H9 (cell line): ENCODE measurements around the gene ASXL3. TPM values are rescaled to one million over a fixed set of nuclear protein-coding genes. Genes with fewer than 3 reads are reported as not detected.

ENCODE experiments used
- DNase-seq: peaks from one replicate; pipeline ENCODE4 v3.0.0-alpha.2; 2017
- H2AFZ ChIP-seq: one replicate; pipeline ENCODE4 v1.6.1; 2013; ENCODE audit warnings: mild to moderate bottlenecking, low read length, control low read depth, moderate library complexity
- H2AK5ac ChIP-seq: 2 replicates; pipeline ENCODE4 v1.6.1; 2013; ENCODE audit warnings: low read length, control low read depth, mixed read lengths; ENCODE audit not compliant: insufficient read length
- H2BK120ac ChIP-seq: one replicate; pipeline ENCODE4 v1.6.1; 2013; ENCODE audit warnings: low read depth, mild to moderate bottlenecking, low read length, control low read depth, inconsistent platforms; ENCODE audit not compliant: poor library complexity, severe bottlenecking
- H2BK12ac ChIP-seq: 2 replicates; pipeline ENCODE4 v1.6.1; 2013; ENCODE audit warnings: low read length, control low read depth, mixed read lengths, low read depth; ENCODE audit not compliant: insufficient read length
- H2BK15ac ChIP-seq: 2 replicates; pipeline ENCODE4 v1.6.1; 2013; ENCODE audit warnings: low read depth, low read length, control low read depth
- H2BK20ac ChIP-seq: one replicate; pipeline ENCODE4 v1.6.1; 2013; ENCODE audit warnings: low read depth, mild to moderate bottlenecking, low read length, control low read depth, inconsistent platforms; ENCODE audit not compliant: poor library complexity, severe bottlenecking
- H2BK5ac ChIP-seq: 2 replicates; pipeline ENCODE4 v1.6.1; 2013; ENCODE audit warnings: low read length, control low read depth, mixed read lengths; ENCODE audit not compliant: insufficient read length
- H3K14ac ChIP-seq: 2 replicates; pipeline ENCODE4 v1.6.1; 2013; ENCODE audit warnings: low read length, control low read depth; ENCODE audit not compliant: insufficient read depth
- H3K18ac ChIP-seq: 2 replicates; pipeline ENCODE4 v1.6.1; 2013; ENCODE audit warnings: low read depth, mild to moderate bottlenecking, mixed read lengths, low read length, control low read depth; ENCODE audit not compliant: insufficient read length
- H3K23ac ChIP-seq: 2 replicates; pipeline ENCODE4 v1.6.1; 2013; ENCODE audit warnings: low read length, control low read depth, mixed read lengths, low read depth; ENCODE audit not compliant: insufficient read length
- H3K23me2 ChIP-seq: 2 replicates; pipeline ENCODE4 v1.6.1; 2013; ENCODE audit warnings: low read depth, mild to moderate bottlenecking, mixed read lengths, low read length, control low read depth; ENCODE audit not compliant: insufficient read length, poor library complexity, severe bottlenecking
- H3K27ac ChIP-seq: 2 replicates; pipeline ENCODE4 v1.5.1; 2013; ENCODE audit warnings: low read length, control low read depth, mixed read lengths, low read depth; ENCODE audit not compliant: insufficient read length
- H3K27me3 ChIP-seq: 2 replicates; pipeline ENCODE4 v1.6.1; 2013; ENCODE audit warnings: low read length, control low read depth, inconsistent platforms; ENCODE audit not compliant: insufficient read depth
- H3K4ac ChIP-seq: 2 replicates; pipeline ENCODE4 v1.6.1; 2013; ENCODE audit warnings: low read depth, mild to moderate bottlenecking, control low read depth, inconsistent platforms, low read length, moderate library complexity
- H3K4me1 ChIP-seq: 2 replicates; pipeline ENCODE4 v1.6.1; 2013; ENCODE audit warnings: low read length, control low read depth, inconsistent platforms; ENCODE audit not compliant: insufficient read depth
- H3K4me2 ChIP-seq: 2 replicates; pipeline ENCODE4 v1.6.1; 2013; ENCODE audit warnings: low read length, control low read depth, mixed read lengths; ENCODE audit not compliant: insufficient read length, insufficient read depth
- H3K56ac ChIP-seq: 2 replicates; pipeline ENCODE4 v1.6.1; 2013; ENCODE audit warnings: low read depth, mild to moderate bottlenecking, mixed read lengths, low read length, control low read depth; ENCODE audit not compliant: insufficient read length
- H3K79me1 ChIP-seq: 2 replicates; pipeline ENCODE4 v1.6.1; 2013; ENCODE audit warnings: low read depth, mild to moderate bottlenecking, moderate library complexity, low read length, control low read depth, inconsistent platforms; ENCODE audit not compliant: insufficient read depth, poor library complexity, severe bottlenecking
- H3K79me2 ChIP-seq: 2 replicates; pipeline ENCODE4 v1.6.1; 2013; ENCODE audit warnings: low read length, control low read depth, inconsistent platforms; ENCODE audit not compliant: insufficient read depth
- H3K9ac ChIP-seq: 2 replicates; pipeline ENCODE4 v1.6.1; 2013; ENCODE audit warnings: low read length, control low read depth, mixed read lengths; ENCODE audit not compliant: insufficient read length; ENCODE audit errors: extremely low read depth
- H3K9me3 ChIP-seq: one replicate; pipeline ENCODE4 v1.6.1; 2013; ENCODE audit warnings: low read depth, low read length, inconsistent platforms; ENCODE audit not compliant: control insufficient read depth
- H3T11ph ChIP-seq: one replicate; pipeline ENCODE4 v1.6.1; 2013; ENCODE audit warnings: mild to moderate bottlenecking, low read length, control low read depth, inconsistent platforms
- H4K20me1 ChIP-seq: one replicate; pipeline ENCODE4 v1.6.1; 2013; ENCODE audit not compliant: control insufficient read depth, insufficient read length, insufficient read depth
- H4K5ac ChIP-seq: 2 replicates; pipeline ENCODE4 v1.6.1; 2013; ENCODE audit warnings: low read depth, mild to moderate bottlenecking, mixed read lengths, low read length, control low read depth; ENCODE audit not compliant: insufficient read length
- H4K8ac ChIP-seq: replicated peaks from 2 replicates; pipeline ENCODE4 v1.6.1; 2013; ENCODE audit warnings: low read length, control low read depth, mixed read lengths, low read depth; ENCODE audit not compliant: insufficient read length
- H4K91ac ChIP-seq: 2 replicates; pipeline ENCODE4 v1.6.1; 2013; ENCODE audit warnings: low read depth, mild to moderate bottlenecking, moderate library complexity, mixed read lengths, low read length, control low read depth; ENCODE audit not compliant: insufficient read length
- H3K27ac Mint-ChIP-seq, 3 experiments: 2 replicates in 2 of 3; 3 replicates in 1 of 3; pipeline ENCODE4 v1.8.0; 2020 to 2021; ENCODE audit warnings: mixed read lengths in 3 of 3, mild to moderate bottlenecking in 1 of 3, moderate library complexity in 1 of 3
- H3K27me3 Mint-ChIP-seq: 2 replicates; pipeline ENCODE4 v1.8.0; 2021; ENCODE audit warnings: low read depth, mild to moderate bottlenecking, moderate library complexity, mixed read lengths
- H3K36me3 Mint-ChIP-seq, 3 experiments: 2 replicates in 2 of 3; 3 replicates in 1 of 3; pipeline ENCODE4 v1.8.0; 2020 to 2021; ENCODE audit warnings: low read depth in 3 of 3, mixed read lengths in 3 of 3; ENCODE audit not compliant: insufficient read depth in 1 of 3
- H3K4me1 Mint-ChIP-seq, 2 experiments: 2 replicates each; pipeline ENCODE4 v1.8.0; 2020; ENCODE audit warnings: mixed read lengths in 2 of 2
- H3K4me3 Mint-ChIP-seq, 2 experiments: 2 replicates in 1 of 2; 3 replicates in 1 of 2; pipeline ENCODE4 v1.8.0; 2020 to 2021; ENCODE audit warnings: mild to moderate bottlenecking in 2 of 2, mixed read lengths in 2 of 2, moderate library complexity in 1 of 2
- H3K9me3 Mint-ChIP-seq, 2 experiments: 2 replicates in 1 of 2; 3 replicates in 1 of 2; pipeline ENCODE4 v1.8.0; 2020; ENCODE audit warnings: mild to moderate bottlenecking in 2 of 2, mixed read lengths in 2 of 2, moderate library complexity in 1 of 2
- CTCF ChIP-seq: fragments of 200-600 bp; sonication (generic); conservative IDR thresholded peaks from 3 replicates; pipeline ENCODE4 v1.8.0; 2021; ENCODE audit warnings: antibody characterized with exemption, mild to moderate bottlenecking
- WGBS: extraction: QIAGEN DNeasy Blood & Tissue Kit; methylation state at CpG from one replicate; pipeline ENCODE4 v1.1.7; 2013; ENCODE audit warnings: missing lambda C conversion rate, low lambda C conversion rate, mixed read lengths; ENCODE audit not compliant: insufficient read length; ENCODE audit errors: extremely low coverage; 5-methylcytosine and 5-hydroxymethylcytosine counted together
- total RNA-seq: library from RNA; stranded (reverse); gene quantifications from 2 replicates; pipeline ENCODE4 v1.2.1, GENCODE V29; 2021

ASXL3 gene
- total RNA-seq, 1 experiment from 2014 or later: 0.35 TPM

GRCh38 chr18:33729556-33729955 is 151.5 kb downstream of the ASXL3 start:
- no peak overlapping the region for H3K9ac ChIP-seq
- no CpG with 5 or more reads among the region's 4 CpGs for WGBS
- H3K27me3 Mint-ChIP-seq: no peaks in the 10 kb centered on the region

More at GRCh38 chr18:33729556-33729955, 151.5 kb downstream of the ASXL3 start:
- H3K4me2 ChIP-seq: no peak overlapping the region
- H2BK15ac ChIP-seq: no peak overlapping the region
- H4K5ac ChIP-seq: no peak overlapping the region
- Mint-ChIP-seq H3K27ac (no peak overlapping the region), H3K9me3 (no peaks in the 10 kb centered on the region), H3K4me3 (no peak overlapping the region), H3K4me1 (peaks cover 7 to 10% of the 10 kb centered on the region in 2 experiments), H3K36me3 (no peaks in the 10 kb centered on the region)
- no peak overlapping the region for H2BK120ac ChIP-seq
- H3T11ph ChIP-seq: no peak overlapping the region
- no peak overlapping the region for H2BK5ac ChIP-seq
- H3K56ac ChIP-seq: no peak overlapping the region
- H3K18ac ChIP-seq: no peak overlapping the region
- H3K23me2 ChIP-seq: no peaks in the 10 kb centered on the region
- no peak overlapping the region for H2AFZ ChIP-seq
- H4K20me1 ChIP-seq: no peaks in the 10 kb centered on the region
- no peak overlapping the region for H4K8ac ChIP-seq
- H3K9me3 ChIP-seq: no peaks in the 10 kb centered on the region
- H3K27ac ChIP-seq: no peak overlapping the region
- H3K79me1 ChIP-seq: no peaks in the 10 kb centered on the region
- H3K23ac ChIP-seq: no peak overlapping the region
- H3K14ac ChIP-seq: no peak overlapping the region
- H2BK20ac ChIP-seq: no peak overlapping the region
- no peak overlapping the region for H2BK12ac ChIP-seq
- TF ChIP-seq CTCF: no peak
- H3K4ac ChIP-seq: no peak overlapping the region
- no peaks in the 10 kb centered on the region for H3K79me2 ChIP-seq
- H4K91ac ChIP-seq: no peak overlapping the region
- no peak for DNase-seq
- H2AK5ac ChIP-seq: no peak overlapping the region
- no peaks in the 10 kb centered on the region for H3K27me3 ChIP-seq
- no peaks in the 10 kb centered on the region for H3K4me1 ChIP-seq
